ENCODE results near the gene SH3D19. TPM values are rescaled to one million over a fixed set of nuclear protein-coding genes. Genes with fewer than 3 reads are reported as not detected.
"Not testable (repeated sequence)": the region's sequence is repeated elsewhere in the genome, so short reads cannot be mapped to it uniquely, and the experiment has no call there.

SH3D19 gene
- total RNA-seq, 4 donors from 2014 or later = 35.1 to 113 (median 38.6) TPM

DNA sequence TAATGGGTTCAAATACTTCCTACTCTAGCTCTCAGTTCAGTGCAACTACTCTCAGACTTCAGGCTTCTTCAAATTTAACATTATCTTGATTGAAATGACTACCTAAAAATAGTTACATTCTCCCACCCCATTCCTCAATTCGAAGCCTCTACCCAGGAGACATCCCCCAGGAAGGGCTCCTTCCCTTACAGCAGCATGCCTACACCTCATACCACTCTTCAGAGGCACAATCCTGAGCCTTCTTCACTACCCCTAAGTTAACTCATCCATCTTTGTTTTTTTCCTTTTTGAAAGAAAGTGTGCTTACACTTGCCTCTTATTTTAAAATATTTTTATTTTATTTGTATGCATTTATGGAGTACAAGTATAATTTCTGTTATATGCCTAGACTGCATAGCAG is 65.7 kb downstream of the SH3D19 start:
- no peaks in the 10 kb centered on the region for H3K27me3 ChIP-seq
- no peak overlapping the region for H3K4me3 ChIP-seq
- H3K4me1 ChIP-seq = peaks cover 0 to 7% (median 0%) of the 10 kb centered on the region in 3 donors
- 68 to 89% methylated on average over 1 of the region's 1 CpG for WGBS, 2 donors
- no peaks in the 10 kb centered on the region for H3K36me3 ChIP-seq
- no peaks in the 10 kb centered on the region for H3K9me3 ChIP-seq
- no peak for DNase-seq
- intact Hi-C loops (cut with DNase I) = no loop called here
- no peak for TF ChIP-seq POLR2A (IDR thresholded peaks at IDR 0.05)
- TF ChIP-seq, protein P1, sequence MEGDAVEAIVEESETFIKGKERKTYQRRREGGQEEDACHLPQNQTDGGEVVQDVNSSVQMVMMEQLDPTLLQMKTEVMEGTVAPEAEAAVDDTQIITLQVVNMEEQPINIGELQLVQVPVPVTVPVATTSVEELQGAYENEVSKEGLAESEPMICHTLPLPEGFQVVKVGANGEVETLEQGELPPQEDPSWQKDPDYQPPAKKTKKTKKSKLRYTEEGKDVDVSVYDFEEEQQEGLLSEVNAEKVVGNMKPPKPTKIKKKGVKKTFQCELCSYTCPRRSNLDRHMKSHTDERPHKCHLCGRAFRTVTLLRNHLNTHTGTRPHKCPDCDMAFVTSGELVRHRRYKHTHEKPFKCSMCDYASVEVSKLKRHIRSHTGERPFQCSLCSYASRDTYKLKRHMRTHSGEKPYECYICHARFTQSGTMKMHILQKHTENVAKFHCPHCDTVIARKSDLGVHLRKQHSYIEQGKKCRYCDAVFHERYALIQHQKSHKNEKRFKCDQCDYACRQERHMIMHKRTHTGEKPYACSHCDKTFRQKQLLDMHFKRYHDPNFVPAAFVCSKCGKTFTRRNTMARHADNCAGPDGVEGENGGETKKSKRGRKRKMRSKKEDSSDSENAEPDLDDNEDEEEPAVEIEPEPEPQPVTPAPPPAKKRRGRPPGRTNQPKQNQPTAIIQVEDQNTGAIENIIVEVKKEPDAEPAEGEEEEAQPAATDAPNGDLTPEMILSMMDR (IDR thresholded peaks at IDR 0.05) = no peak
- no peak overlapping the region for H3K27ac ChIP-seq

DNA sequence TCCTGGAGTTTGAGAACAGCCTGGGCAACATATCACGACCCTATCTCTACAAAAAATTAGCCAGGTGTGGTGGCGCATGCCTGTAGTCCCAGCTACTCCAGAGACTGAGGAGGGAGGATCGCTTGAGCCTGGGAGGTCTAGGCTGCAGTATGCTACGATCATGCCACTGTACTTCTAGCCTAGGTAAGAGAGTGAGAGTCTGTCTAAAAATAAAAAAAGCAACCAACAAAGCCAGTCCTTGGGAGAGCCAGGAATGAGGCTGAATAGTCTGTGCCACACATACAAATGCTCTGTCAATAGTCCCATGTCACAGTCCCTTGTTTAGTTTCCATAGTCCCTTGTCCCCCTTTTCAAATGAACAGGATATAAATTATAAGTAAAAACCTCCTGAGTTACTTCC is 67.7 kb downstream of the SH3D19 start:
- WGBS, 2 donors = 79 to 85% methylated on average over 3 to 4 of the region's 4 CpGs
- intact Hi-C loops (cut with DNase I) = no loop called here
- Histone ChIP-seq H3K36me3 (no peaks in the 10 kb centered on the region), H3K27me3 (no peaks in the 10 kb centered on the region), H3K9me3 (no peaks in the 10 kb centered on the region), H3K4me1 (peaks cover 0 to 1% (median 0%) of the 10 kb centered on the region in 3 donors), H3K27ac (no peak overlapping the region), H3K4me3 (no peak overlapping the region)
- TF ChIP-seq, protein P1 (IDR thresholded peaks at IDR 0.05) = no peak
- no peak for DNase-seq

DNA sequence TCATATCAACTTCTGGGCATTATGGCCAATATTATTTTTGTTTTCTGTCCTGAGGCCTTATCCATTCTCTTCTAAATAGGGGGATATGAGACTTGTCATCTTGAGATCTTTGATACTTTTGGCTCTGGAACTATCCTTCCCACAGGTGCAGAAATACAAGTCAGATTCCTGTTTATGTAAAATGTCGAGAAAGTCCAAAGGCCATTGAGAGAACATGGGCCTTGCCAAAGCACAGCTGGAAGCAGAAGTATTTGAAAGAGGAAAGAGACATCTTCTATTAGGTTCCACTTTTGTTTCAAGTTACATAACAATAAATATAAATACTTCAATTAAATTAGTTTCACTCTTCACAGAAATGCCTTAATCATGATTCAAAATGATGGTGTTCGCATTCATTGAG is 69.3 kb downstream of the SH3D19 start:
- no peak for TF ChIP-seq POLR2A (IDR thresholded peaks at IDR 0.05)
- intact Hi-C loops (cut with DNase I) = no loop called here

DNA sequence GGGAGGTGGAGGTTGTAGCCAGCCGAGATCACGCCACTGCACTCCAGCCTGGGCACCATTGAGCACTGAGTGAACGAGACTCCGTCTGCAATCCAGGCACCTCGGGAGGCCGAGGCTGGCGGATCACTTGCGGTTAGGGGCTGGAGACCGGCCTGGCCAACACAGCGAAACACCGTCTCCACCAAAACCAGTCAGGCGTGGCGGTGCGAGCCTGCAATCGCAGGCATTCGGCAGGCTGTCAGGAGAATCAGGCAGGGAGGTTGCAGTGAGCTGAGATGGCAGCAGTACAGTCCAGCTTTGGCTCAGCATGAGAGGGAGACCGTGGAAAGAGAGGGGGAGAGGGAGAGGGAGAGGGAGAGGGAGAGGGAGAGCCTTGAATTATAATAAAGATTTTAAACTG is 69.7 kb downstream of the SH3D19 start:
- H3K27ac ChIP-seq; H3K4me1 ChIP-seq; H3K27me3 ChIP-seq; intact Hi-C loops (cut with DNase I); H3K36me3 ChIP-seq; DNase-seq; H3K4me3 ChIP-seq; H3K9me3 ChIP-seq: not testable (repeated sequence)
- WGBS, 2 donors = 85 to 93% methylated on average over 3 to 7 of the region's 17 CpGs

More for the DNA sequence above, 69.3 kb downstream of the SH3D19 start:
- 73 to 83% methylated on average over 2 of the region's 2 CpGs for WGBS, 2 donors
- Histone ChIP-seq H3K9me3 (no peaks in the 10 kb centered on the region), H3K27ac (no peak overlapping the region), H3K4me1 (no peaks in the 10 kb centered on the region), H3K36me3 (no peaks in the 10 kb centered on the region), H3K27me3 (no peaks in the 10 kb centered on the region), H3K4me3 (no peak overlapping the region)
- no peak for DNase-seq

DNA sequence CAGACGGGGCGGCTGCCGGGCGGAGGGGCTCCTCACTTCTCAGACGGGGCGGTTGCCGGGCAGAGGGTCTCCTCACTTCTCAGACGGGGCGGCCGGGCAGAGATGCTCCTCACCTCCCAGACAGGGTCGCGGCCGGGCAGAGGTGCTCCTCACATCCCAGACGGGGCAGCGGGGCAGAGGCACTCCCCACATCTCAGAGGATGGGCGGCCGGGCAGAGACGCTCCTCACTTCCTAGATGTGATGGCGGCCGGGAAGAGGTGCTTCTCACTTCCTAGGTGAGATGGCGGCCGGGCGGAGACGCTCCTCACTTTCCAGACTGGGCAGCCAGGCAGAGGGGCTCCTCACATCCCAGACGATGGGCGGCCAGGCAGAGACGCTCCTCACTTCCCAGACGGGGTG is 70.2 kb downstream of the SH3D19 start:
- no CpG with 5 or more reads among the region's 28 CpGs for WGBS, 2 donors
- intact Hi-C loops (cut with DNase I); H3K27ac ChIP-seq; H3K4me3 ChIP-seq; DNase-seq; H3K36me3 ChIP-seq; H3K4me1 ChIP-seq; H3K9me3 ChIP-seq; H3K27me3 ChIP-seq: not testable (repeated sequence)

DNA sequence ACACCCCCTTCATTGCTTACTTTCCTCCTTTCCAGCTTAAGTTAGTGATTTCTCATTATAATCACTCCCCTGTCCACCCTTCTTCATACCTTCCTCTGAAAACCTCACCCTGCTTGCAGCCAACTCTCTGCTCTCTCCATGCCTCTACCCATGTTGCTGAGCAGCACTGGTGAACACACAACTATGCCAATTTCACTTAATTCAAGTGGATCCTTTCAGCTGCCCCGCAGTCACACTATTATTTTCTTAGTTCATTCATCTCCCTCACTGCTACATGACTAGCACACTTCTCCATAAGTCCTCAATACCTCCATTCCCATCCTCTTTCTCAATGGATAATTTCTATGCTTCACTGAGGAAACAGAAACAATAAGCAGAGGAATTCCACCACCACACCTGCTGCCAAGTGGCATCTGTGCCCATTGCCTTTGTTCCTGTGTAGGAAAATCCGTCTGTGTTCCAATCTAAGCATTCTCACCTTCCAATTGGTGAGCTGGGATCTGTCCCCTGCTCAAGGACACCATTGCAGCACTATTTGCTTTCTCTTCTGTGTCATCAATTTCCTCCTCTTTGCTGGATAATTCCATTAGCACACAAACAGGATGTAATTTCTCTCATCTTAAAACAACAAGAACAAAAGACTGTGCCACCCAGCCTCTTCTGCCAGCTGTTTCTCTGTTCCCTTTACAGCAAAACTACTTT is 73.7 kb downstream of the SH3D19 start:
- Histone ChIP-seq H3K9me3 (no peaks in the 10 kb centered on the region), H3K4me1 (peaks cover 0 to 6% (median 0%) of the 10 kb centered on the region in 3 donors), H3K27me3 (no peaks in the 10 kb centered on the region), H3K27ac (no peak overlapping the region), H3K36me3 (no peaks in the 10 kb centered on the region), H3K4me3 (no peak overlapping the region)
- 33 to 38% methylated on average over 2 of the region's 2 CpGs for WGBS, 2 donors
- intact Hi-C loops (cut with DNase I) = no loop called here
- no peak for TF ChIP-seq POLR2A (IDR thresholded peaks at IDR 0.05)
- TF ChIP-seq, protein P1 (IDR thresholded peaks at IDR 0.05) = no peak
- DNase-seq = no peak

DNA sequence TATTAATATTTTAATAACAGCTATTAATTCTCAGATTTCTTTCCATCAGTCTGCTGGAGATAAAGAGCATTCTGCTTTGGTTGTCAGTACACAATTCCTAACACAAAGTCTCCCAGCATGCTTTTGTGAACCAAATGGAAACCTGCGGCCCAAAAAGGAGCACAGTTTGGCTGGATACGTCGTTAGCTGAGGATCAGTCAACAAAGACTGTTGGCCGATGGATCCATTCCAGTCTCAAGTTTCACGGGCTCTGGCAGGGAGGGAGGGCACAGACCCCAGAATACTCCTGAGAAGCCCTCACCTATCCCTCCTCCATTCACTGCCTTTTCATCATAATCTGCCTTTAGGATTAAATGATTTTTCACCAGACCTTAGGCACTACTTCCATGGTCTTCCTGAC is 74.7 kb downstream of the SH3D19 start:
- H3K27ac ChIP-seq = no peak overlapping the region
- no peaks in the 10 kb centered on the region for H3K36me3 ChIP-seq
- intact Hi-C loops (cut with DNase I) = no loop called here
- H3K27me3 ChIP-seq = no peaks in the 10 kb centered on the region
- no peak overlapping the region for H3K4me3 ChIP-seq
- H3K4me1 ChIP-seq = peaks cover 0 to 6% (median 0%) of the 10 kb centered on the region in 3 donors
- H3K9me3 ChIP-seq = no peaks in the 10 kb centered on the region
- TF ChIP-seq POLR2A (IDR thresholded peaks at IDR 0.05) = no peak
- TF ChIP-seq, protein P1 (IDR thresholded peaks at IDR 0.05) = no peak
- DNase-seq = no peak
- WGBS, 2 donors = 78 to 79% methylated on average over 5 of the region's 5 CpGs

All from esophagus squamous epithelium (tissue), 5 donors.